Measurements from ENCODE around the gene SAMD1.

SAMD1 gene

GRCh38 chr19:14088634-14089411 lies 1.7 kb downstream of the SAMD1 start:
- DNase-seq: no peak

- no peak for DNase-seq
Measured at GRCh38 chr19:14086098-14086497, 4.5 kb downstream of the SAMD1 start.

GRCh38 chr19:14085309-14085995 lies 5.1 kb downstream of the SAMD1 start, which contains the start of gene C19orf67:
TSS of gene C19orf67 (minus strand) at chr19:14085783. CDS start at chr19:14085627, 156 bp downstream.
- DNase-seq: no peak

GRCh38 chr19:14082675-14082960 lies 7.9 kb downstream of the SAMD1 start:
- no peak for DNase-seq

GRCh38 chr19:14081797-14082674 lies 8.5 kb downstream of the SAMD1 start:
- DNase-seq: no peak

- peak; percentile 97 for DNase-seq
Measured at GRCh38 chr19:14080887-14081796, 9.4 kb downstream of the SAMD1 start.

- DNase-seq: no peak
Measured at GRCh38 chr19:14078411-14078810, 12.1 kb downstream of the SAMD1 start.

GRCh38 chr19:14073925-14074838 lies 16.4 kb downstream of the SAMD1 start:
- no peak for DNase-seq

- DNase-seq: peak; percentile 34
Measured at GRCh38 chr19:14073261-14073924, 17.2 kb downstream of the SAMD1 start.

- no peak for DNase-seq
Measured at GRCh38 chr19:14072535-14073260, 17.9 kb downstream of the SAMD1 start, which contains the start of gene MISP3. TSS of gene MISP3 (plus strand) at chr19:14072786. CDS start at chr19:14073310, 524 bp downstream.

- DNase-seq: no peak
Measured at GRCh38 chr19:14070268-14071050, 20.1 kb downstream of the SAMD1 start.

- no peak for DNase-seq
Measured at GRCh38 chr19:14066134-14066533, 24.4 kb downstream of the SAMD1 start.

GRCh38 chr19:14063105-14063504 lies 27.4 kb downstream of the SAMD1 start:
- no peak for DNase-seq

- no peak for DNase-seq
Measured at GRCh38 chr19:14062558-14062855, 28.0 kb downstream of the SAMD1 start.

- DNase-seq: no peak
Measured at GRCh38 chr19:14061751-14062557, 28.6 kb downstream of the SAMD1 start, which contains the start of gene PALM3. TSS of gene PALM3 (minus strand) at chr19:14062076. CDS start at chr19:14061980, 96 bp downstream.

GRCh38 chr19:14061081-14061749 lies 29.3 kb downstream of the SAMD1 start:
- DNase-seq: no peak

- no peak for DNase-seq
Measured at GRCh38 chr19:14059652-14060155, 30.8 kb downstream of the SAMD1 start.

Measured in KG1 (cell line).